Lung (tissue), 12 donors: ENCODE data around the gene PDZD4. TPM values are rescaled to one million over a fixed set of nuclear protein-coding genes. Genes with fewer than 3 reads are reported as not detected.
A peak's percentile ranks its signal among the peaks of the same experiment; 100 is the strongest.

Experiments used
- ATAC-seq: fragments of 200-7000 bp; cut with Tn5 transposase; one replicate; pipeline ENCODE4 v1.9.1; 2020; ENCODE audit warnings: moderate number of reproducible peaks; ENCODE audit not compliant: insufficient read depth, low FRiP score
- DNase-seq, 3 donors: peaks; one replicate each; pipeline ENCODE4 v3.0.0-alpha.2; 2013 to 2017
- H3K27ac ChIP-seq, 2 donors: one replicate each; pipeline ENCODE4 v1.5.1; 2013; ENCODE audit warnings: mild to moderate bottlenecking in 2 of 2, moderate library complexity in 2 of 2, control low read depth in 1 of 2, inconsistent platforms in 1 of 2, low read depth in 1 of 2, low read length in 1 of 2
- H3K27me3 ChIP-seq, 3 donors: one replicate each; pipeline ENCODE4 v1.5.1; 2013; ENCODE audit warnings: low read length in 2 of 3; ENCODE audit not compliant: control insufficient read depth in 3 of 3, insufficient read depth in 3 of 3
- H3K36me3 ChIP-seq, 4 donors: one replicate each; pipeline ENCODE4 v1.5.1; 2013; ENCODE audit warnings: low read length in 4 of 4, mild to moderate bottlenecking in 1 of 4, moderate library complexity in 1 of 4; ENCODE audit not compliant: control insufficient read depth in 4 of 4, insufficient read depth in 4 of 4
- H3K4me1 ChIP-seq, 5 donors: one replicate each; pipeline ENCODE4 v1.5.1; 2013; ENCODE audit warnings: low read length in 5 of 5, mild to moderate bottlenecking in 2 of 5, moderate library complexity in 1 of 5; ENCODE audit not compliant: control insufficient read depth in 5 of 5, insufficient read depth in 5 of 5
- H3K4me3 ChIP-seq: one replicate; pipeline ENCODE4 v1.5.1; 2013; ENCODE audit warnings: mild to moderate bottlenecking, control low read depth, moderate library complexity
- H3K9ac ChIP-seq, 2 donors: one replicate each; pipeline ENCODE4 v1.5.1; 2013; ENCODE audit warnings: low read length in 2 of 2, control low read depth in 1 of 2; ENCODE audit not compliant: insufficient read depth in 1 of 2
- H3K9me3 ChIP-seq, 4 donors: one replicate each; pipeline ENCODE4 v1.5.1; 2013; ENCODE audit warnings: low read length in 3 of 4, mild to moderate bottlenecking in 1 of 4, moderate library complexity in 1 of 4; ENCODE audit not compliant: control insufficient read depth in 4 of 4, insufficient read depth in 3 of 4
- CTCF ChIP-seq: IDR thresholded peaks from 2 replicates; pipeline ENCODE4 v1.5.1; 2012; ENCODE audit warnings: mild to moderate bottlenecking; ENCODE audit errors: control extremely low read depth, extremely low read depth
- WGBS, 2 donors: extraction: QIAGEN DNeasy Blood & Tissue Kit; methylation state at CpG; one replicate each; pipeline ENCODE4 v1.1.7; 2013; 5-methylcytosine and 5-hydroxymethylcytosine counted together
- polyA plus RNA-seq, 2 donors: library from polyadenylated mRNA; stranded (reverse); fragments of 200-250 nt; gene quantifications; one replicate each; pipeline ENCODE4 v1.2.1, GENCODE V29; 2013
- total RNA-seq, 2 donors: library from RNA; depleted of rRNA in 1 of 2; stranded (reverse); fragments of >200 nt in 1 of 2; gene quantifications; one replicate each; pipeline ENCODE4 v1.2.1, GENCODE V29; 2014 to 2021
- donor health status: control.
- donor health status: control.
- donor health status: Bipolar disorder and iron deficiency.
- donor health status: healthy.
- donor health status: DM: yes; HTN: yes; CAD: no.

Gene PDZD4
- total and polyA plus RNA-seq, 4 donors: 2.3 to 8.1 (median 3.8) TPM

- Histone ChIP-seq H3K27ac (no peak overlapping the region), H3K4me1 (peaks cover 0 to 9% (median 0%) of the 10 kb centered on the region in 5 donors), H3K36me3 (no peaks in the 10 kb centered on the region), H3K4me3 (no peak overlapping the region), H3K9ac (no peak overlapping the region), H3K27me3 (peaks cover 6 to 18% (median 15%) of the 10 kb centered on the region in 3 donors), H3K9me3 (peaks cover 0 to 28% (median 0%) of the 10 kb centered on the region in 4 donors)
- WGBS, 2 donors: 0 to 26% methylated on average over 8 to 27 of the region's 27 CpGs
- peak in 1 of 3 donors; percentile 2 for DNase-seq
- TF ChIP-seq CTCF: no peak
- ATAC-seq: no peak
These were observed 870 bp downstream of the PDZD4 start for GRCh38 chrX:153829549-153829798.

- Histone ChIP-seq H3K4me3 (no peak overlapping the region), H3K27me3 (peaks cover 6 to 18% (median 15%) of the 10 kb centered on the region in 3 donors), H3K4me1 (peaks cover 0 to 9% (median 0%) of the 10 kb centered on the region in 5 donors), H3K36me3 (no peaks in the 10 kb centered on the region), H3K9me3 (peaks cover 0 to 28% (median 0%) of the 10 kb centered on the region in 4 donors), H3K9ac (no peak overlapping the region), H3K27ac (no peak overlapping the region)
- ATAC-seq (no peak), DNase-seq (peak; percentile 30 to 46 (median 43))
- TF ChIP-seq CTCF: no peak
- 6 to 26% methylated on average over 27 to 50 of the region's 50 CpGs for WGBS, 2 donors
These were observed 1.4 kb downstream of the PDZD4 start for GRCh38 chrX:153828723-153829548.

GRCh38 chrX:153828308-153828707 is 2.0 kb downstream of the PDZD4 start:
- ATAC-seq: no peak
- TF ChIP-seq CTCF: no peak
- Histone ChIP-seq H3K27me3 (peaks cover 3 to 16% (median 15%) of the 10 kb centered on the region in 3 donors), H3K27ac (no peak overlapping the region), H3K4me1 (peaks cover 0 to 9% (median 0%) of the 10 kb centered on the region in 5 donors), H3K9ac (no peak overlapping the region), H3K36me3 (no peaks in the 10 kb centered on the region), H3K4me3 (no peak overlapping the region), H3K9me3 (peaks cover 0 to 25% (median 0%) of the 10 kb centered on the region in 4 donors)
- peak in 1 of 3 donors; percentile 22 for DNase-seq
- 32 to 45% methylated on average over 14 to 17 of the region's 17 CpGs for WGBS, 2 donors
